GM18517 (cell line): ENCODE results near the gene PRR19.

Experiments used
- ATAC-seq: cut with Tn5 transposase; IDR thresholded peaks from one replicate; pipeline ENCODE4 v1.9.1; 2021; ENCODE audit warnings: mild to moderate bottlenecking, moderate library complexity; ENCODE audit not compliant: unreplicated experiment

Gene PRR19

DNA sequence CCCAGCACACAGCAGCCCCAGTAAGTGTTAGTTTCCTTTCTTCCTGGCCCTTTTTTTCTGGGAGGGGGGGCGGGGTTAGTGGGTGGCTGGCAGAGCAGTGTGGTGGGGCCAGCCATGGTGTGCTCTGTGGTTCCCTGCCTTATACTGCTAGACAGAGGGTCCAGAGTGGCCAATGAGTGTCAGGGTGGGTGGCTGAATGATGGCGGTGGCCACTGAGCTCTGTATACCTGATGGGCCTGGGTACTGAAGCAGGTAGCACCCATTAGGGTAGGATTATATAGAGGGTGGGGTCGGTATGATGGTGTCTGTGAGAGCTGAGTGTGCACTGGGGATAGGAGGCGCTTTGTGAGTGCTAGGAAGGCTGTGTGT lies 19.1 kb upstream of the PRR19 start:
- ATAC-seq, result no peak

DNA sequence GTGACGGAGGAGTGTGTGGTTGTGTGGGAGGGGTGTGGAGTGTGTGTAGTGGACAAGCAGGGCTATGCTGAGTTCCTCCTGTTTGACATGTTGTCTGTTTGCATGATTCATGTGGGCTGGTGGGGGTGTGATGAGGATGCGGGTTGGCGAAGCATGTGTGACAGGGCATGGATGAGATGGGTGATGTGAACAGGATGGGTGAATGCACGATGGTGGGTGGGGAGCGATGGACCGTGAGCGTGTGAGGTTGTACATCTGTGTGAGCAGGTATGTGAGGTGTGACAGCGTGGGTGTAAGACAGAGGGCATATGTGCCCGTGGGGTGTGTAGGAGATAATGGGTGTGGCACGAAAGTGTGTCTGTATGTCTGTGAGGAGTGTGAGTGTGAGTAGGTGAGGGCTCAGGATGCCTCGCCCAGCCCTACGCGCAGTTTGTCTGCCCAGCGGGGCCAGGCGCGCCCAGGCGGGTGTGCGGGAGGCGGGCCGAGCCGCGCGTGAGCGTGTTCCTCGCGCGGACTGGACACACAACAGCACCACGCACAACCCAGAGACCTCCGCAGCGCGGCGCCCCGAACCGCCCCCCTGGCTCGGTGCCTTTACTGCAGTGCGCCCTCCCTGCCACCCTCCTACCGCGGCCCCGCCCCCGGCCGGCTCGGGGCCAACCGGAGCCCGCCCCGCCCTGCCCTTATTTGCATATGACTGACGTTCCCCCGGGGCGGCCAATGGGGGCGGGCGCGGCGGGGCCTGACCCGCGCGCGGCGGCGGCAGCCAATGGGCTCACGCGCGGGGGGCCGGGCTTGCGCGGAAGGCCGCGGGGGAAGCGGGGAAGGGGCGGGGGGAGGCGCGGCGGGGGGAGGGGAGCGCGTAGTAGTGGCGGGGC lies 18.5 kb upstream of the PRR19 start:
- ATAC-seq, result peak; percentile 42

DNA sequence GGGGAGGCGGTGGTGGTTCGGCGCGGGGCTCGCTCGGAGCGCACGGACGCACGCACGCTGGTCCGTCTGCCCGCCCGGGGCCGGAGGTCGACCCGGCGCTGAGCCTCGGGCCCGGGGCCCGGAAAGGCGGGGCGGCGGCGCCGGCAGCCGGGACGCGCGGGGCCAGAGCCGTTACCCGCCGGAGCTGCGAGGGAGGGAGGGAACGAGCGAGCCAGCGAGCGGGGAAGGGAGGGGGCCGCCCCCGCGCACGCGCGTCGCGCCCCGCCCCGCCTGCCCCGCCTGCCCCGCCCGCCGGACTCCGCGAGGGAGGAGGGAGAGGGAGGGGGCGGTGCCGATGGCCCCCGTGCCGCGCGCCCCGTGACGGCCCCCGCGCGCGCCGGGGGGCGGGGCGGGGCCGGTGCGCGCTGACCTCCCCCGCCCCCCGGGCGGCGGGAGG lies 17.8 kb upstream of the PRR19 start:
- ATAC-seq, result peak; percentile 9

DNA sequence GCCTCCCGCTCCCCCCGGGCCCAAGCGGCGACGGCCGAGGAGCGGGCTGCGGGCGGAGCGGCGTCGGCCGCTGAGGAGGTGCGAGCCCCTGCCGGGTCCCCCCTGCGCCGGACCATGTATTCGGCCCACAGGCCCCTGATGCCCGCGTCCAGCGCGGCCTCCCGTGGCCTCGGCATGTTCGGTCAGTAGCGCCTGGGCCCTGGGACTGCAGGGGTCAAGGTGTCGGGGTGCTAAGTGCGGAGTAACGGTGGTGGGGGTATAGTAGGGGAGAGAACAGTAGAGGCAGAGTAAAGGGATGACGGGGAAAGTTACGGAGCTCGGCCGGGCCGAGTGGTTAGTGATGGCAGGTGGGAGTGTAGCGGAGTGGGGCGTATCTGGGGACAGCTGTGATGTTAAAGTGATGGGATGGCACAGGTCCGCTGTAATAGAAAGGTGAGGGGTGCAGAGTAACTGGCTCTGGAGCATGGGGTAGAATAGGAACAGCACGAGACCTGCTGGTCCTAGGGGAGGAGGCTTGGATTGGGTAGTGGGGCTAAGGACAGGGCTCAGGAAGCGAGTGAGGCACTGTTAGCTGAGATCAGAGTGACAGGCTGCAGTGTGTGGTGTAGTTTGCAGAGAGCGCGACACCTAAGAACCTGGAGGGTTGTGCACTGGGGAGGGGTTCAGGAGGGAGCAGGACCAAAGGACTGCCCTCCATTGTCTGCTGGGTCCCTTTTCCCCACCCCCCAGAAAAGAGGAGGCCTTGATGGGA lies 17.2 kb upstream of the PRR19 start:
- no peak for ATAC-seq

DNA sequence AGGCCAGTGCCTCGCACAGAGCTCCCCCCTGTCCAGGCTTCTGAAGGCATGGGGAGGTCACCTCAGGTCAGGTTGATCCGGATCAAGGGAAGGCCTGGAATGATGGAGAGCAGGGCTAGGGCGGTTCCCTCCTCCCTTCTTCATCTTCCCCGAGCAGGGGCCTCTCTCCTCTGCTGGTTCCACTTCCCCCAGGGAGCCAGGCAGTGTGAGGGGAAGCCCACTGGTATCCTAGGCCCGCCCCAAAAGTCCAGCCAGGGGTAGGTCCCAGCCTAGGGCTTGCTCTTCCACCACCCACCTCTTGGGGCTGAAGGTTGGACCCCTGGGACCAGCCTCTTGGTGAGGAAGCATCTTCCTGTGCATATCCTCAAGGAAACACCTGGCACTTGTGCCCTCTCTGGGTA lies 16.4 kb upstream of the PRR19 start:
- no peak for ATAC-seq

DNA sequence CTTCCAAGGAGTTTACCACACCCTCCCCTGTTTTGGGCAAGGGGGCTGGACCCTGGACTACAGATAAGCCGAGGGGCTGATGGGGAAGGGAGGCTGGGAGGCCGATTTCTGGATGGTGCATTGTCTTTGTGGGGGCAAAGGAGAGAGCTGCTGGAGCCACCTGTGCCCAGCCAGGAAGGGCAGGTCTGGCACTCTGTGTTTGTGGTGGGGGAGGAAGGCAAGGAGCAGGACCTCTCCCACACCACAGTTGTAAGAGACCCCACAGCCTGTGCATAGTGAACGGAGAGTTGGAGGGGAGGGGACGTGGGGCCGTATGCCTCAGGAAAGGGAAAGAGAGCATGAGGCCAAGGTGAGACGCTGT lies 16.0 kb upstream of the PRR19 start:
- no peak for ATAC-seq

DNA sequence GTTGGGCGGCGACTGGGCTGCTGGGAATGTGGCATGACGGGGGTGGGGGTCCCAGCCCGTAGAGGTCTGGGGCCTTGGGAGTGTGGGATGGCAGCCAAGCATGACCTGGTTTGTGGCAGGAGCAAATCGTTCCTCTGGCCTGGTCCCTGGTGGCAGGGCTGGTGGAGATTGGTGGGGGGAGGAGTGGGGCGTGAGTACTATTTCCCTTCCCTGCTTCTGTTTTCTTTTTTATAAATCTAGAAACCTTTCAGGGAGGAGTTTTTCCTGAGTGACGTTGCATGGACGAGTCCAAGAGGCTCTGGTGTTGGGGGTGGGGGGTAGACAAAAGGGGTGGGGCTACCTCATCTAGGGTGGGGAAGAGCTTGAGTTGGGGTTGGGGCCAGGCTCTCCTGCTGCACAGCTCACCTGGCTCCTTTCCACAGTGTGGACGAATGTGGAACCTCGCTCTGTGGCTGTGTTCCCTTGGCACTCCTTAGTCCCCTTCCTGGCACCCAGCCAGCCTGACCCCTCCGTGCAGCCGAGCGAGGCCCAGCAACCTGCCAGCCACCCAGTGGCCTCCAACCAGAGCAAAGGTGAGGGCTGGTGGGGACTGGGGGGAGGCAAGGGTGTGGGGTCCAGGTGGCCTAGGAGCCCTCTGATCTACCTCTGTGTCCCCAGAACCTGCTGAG lies 15.4 kb upstream of the PRR19 start:
- ATAC-seq, result no peak

DNA sequence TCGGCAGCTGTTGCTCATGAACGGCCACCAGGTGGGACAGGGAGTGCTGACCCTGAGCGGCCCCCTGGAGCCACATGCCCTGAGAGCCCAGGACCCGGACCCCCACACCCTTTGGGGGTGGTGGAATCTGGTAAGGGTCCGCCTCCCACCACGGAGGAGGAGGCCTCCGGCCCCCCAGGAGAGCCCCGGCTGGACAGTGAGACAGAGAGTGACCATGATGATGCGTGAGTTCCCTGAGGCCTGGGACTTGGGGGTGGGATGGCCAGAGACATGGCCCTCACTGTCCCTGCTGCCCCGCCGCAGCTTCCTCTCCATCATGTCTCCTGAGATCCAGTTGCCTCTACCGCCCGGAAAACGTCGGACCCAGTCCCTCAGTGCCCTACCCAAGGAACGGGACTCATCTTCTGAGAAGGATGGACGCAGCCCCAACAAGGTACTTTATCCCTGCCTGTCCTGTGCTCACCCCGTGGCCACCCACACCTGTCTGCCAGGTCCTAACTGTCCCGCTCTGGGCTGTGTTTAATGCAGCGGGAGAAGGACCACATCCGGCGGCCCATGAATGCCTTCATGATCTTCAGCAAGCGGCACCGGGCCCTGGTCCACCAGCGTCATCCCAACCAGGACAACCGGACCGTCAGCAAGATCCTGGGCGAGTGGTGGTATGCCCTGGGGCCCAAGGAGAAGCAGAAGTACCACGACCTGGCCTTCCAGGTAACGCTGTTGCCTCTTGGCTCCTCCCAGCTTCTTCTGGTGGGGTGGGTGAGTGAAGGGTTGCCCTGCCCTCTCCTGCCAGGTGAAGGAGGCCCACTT lies 14.7 kb upstream of the PRR19 start:
- ATAC-seq, result no peak

DNA sequence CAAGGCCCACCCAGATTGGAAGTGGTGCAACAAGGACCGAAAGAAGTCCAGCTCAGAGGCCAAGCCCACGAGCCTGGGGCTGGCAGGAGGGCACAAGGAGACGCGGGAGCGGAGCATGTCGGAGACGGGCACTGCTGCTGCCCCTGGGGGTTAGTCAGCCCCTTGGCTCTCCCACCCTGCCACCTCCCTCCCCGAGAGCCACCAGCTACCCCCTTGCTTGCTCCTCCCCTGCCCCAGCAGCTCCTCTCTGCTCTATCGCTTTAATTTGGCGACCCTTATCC lies 14.2 kb upstream of the PRR19 start:
- ATAC-seq, result no peak

DNA sequence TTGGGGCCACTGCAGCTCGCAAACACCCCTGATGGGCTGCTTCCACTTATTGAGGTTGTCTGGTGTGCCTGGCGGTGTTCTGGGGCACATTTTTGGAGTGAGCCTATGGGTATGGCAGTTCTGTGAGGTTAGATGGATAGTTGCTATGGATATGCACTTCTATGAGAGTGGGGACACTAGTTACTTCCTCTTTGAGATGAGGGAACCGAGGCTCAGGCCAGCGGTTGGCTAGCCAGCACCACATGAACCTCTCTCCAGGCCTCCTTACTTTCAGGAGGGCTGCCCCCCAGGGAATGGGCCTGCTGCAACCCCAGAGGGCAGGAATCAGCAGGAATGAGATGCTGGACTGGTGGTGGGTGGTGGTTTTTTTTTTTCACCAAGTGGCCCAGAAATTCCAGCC lies 13.5 kb upstream of the PRR19 start:
- ATAC-seq, result no peak

DNA sequence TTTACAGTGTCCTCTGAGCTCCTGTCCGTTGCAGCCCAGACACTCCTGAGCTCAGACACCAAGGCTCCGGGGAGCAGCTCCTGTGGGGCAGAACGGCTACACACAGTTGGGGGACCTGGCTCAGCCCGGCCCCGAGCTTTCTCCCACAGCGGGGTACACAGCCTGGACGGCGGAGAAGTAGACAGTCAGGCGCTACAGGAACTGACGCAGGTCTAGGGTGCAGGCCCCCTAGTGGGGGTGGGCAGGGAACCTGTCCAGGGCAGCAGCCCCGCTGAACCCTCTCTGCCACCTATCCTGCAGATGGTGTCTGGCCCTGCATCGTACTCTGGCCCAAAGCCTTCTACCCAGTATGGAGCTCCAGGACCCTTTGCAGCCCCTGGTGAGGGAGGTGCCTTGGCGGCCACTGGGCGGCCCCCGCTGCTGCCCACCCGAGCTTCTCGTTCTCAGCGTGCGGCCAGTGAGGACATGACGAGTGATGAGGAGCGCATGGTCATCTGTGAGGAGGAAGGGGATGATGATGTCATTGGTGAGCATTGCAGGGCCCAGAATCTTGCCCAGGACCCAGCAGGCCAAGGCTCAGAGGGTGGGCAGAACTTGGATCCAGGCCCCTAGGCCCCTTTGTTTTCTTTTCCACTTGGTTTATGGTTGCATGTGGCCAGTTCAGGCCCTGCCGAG lies 12.9 kb upstream of the PRR19 start:
- ATAC-seq, result no peak

DNA sequence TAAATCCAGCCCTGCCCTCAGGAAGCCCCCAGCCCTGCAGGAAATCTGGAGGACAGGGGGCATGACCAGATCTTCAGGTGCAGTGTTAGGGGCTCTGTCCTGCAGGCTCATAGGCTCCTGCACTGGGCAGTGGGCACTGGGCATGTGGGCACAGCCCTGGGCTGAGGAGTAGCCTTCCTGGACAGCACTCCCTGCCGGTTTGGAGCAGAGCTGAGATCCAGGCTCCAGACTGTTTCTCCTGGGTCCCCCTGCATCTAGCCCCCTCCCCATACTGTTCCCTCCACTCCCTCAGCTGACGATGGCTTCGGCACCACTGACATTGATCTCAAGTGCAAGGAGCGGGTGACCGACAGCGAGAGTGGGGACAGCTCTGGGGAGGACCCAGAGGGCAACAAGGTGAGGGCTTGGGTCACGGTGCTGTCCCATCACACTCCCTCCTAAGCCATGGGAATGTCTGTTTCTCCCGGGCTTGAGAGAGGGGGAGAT lies 12.3 kb upstream of the PRR19 start:
- no peak for ATAC-seq

DNA sequence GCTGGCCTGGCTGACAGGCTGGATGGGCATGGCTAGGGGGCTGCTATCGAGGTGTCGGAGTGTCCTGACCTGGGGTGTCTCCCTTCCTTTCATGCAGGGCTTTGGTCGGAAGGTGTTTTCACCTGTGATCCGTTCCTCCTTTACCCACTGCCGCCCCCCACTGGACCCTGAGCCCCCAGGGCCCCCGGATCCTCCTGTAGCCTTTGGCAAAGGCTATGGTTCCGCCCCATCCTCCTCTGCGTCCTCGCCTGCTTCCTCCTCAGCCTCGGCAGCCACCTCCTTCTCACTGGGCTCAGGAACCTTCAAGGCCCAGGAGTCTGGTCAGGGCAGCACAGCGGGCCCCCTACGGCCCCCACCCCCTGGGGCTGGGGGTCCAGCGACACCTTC lies 11.8 kb upstream of the PRR19 start:
- ATAC-seq, result no peak

DNA sequence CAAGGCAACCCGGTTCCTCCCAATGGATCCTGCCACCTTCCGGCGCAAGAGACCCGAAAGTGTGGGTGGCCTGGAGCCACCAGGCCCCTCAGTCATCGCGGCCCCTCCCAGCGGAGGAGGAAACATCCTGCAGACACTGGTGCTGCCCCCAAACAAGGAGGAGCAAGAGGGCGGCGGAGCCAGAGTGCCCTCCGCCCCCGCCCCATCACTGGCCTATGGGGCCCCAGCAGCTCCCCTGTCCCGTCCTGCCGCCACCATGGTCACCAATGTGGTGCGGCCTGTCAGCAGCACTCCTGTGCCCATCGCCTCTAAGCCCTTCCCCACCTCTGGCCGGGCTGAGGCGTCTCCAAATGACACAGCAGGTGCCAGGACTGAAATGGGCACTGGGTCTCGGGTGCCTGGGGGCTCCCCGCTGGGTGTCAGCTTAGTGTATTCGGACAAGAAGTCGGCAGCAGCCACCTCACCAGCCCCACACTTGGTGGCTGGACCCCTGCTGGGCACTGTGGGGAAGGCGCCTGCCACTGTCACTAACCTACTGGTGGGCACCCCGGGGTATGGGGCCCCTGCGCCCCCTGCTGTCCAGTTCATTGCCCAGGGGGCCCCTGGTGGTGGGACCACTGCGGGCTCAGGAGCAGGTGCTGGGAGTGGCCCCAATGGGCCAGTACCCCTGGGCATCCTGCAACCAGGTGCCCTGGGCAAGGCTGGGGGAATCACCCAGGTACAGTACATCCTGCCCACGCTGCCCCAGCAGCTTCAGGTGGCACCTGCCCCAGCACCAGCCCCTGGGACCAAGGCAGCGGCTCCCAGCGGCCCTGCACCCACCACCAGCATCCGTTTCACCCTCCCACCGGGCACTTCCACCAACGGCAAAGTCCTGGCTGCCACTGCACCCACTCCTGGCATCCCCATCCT lies 11.2 kb upstream of the PRR19 start:
- no peak for ATAC-seq

DNA sequence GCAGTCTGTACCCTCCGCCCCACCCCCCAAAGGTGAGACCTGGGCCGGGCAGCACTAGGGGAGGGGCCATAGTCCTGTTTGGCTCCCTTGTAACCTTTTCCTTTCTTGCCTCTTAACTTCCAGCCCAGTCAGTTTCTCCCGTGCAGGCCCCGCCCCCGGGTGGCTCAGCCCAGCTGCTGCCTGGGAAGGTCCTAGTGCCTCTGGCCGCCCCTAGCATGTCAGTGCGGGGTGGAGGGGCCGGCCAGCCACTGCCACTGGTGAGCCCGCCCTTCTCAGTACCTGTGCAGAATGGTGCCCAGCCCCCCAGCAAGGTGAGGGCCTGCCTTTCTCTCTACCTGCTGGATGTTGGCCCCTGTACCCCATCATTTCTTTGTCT lies 10.5 kb upstream of the PRR19 start:
- no peak for ATAC-seq

DNA sequence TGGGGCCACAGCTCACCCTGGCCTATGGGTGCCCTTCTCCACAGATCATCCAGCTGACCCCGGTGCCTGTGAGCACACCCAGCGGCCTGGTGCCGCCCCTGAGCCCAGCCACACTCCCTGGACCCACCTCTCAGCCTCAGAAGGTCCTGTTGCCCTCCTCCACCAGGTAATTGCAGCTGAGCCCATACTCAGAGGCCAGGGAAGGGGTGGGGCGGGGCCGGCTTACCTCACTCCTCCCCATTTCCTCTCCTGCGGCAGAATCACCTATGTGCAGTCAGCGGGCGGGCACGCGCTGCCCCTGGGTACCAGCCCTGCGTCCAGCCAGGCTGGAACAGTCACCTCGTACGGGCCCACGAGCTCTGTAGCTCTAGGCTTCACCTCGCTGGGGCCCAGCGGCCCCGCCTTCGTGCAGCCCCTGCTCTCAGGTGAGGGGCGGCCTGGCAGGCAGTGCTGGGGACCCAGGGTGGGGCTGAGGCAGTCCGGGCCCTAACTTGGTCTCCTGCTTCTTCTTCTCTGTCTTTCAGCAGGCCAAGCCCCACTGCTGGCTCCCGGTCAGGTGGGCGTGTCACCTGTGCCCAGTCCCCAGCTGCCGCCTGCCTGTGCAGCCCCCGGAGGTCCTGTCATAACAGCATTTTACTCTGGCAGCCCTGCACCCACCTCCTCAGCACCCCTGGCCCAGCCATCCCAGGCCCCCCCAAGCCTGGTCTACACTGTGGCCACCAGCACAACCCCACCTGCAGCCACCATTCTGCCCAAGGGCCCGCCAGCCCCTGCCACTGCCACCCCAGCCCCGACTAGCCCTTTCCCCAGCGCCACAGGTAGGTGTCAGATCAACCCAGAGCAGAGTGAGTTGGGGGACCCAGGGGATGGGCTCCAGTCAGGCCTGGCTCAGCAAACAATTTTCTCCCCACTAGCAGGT lies 9.6 kb upstream of the PRR19 start:
- no peak for ATAC-seq

DNA sequence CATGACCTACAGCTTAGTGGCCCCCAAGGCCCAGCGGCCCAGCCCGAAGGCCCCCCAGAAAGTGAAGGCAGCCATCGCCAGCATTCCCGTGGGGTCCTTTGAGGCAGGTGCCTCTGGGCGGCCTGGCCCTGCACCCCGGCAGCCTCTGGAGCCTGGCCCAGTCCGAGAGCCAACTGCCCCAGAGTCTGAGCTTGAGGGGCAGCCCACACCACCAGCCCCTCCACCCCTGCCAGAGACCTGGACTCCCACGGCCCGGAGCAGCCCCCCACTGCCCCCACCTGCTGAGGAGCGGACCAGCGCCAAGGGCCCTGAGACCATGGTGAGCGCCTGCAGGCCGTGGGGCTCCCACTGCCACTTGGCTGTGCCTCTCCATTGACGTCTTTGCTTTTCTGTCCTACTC lies 9.0 kb upstream of the PRR19 start:
- ATAC-seq, result no peak

DNA sequence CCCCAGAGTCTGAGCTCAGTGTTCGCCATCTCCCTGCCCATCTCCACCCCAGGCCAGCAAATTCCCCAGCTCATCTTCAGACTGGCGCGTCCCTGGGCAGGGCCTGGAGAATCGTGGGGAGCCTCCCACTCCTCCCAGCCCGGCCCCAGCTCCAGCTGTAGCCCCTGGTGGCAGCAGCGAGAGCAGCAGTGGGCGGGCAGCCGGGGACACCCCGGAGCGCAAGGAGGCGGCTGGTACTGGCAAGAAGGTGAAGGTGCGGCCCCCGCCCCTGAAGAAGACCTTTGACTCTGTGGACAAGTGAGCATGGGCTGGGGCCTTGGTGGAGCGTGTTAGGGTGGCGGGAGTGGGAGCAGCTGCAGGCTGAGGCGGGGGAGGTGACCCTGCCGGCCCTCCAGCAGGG lies 8.4 kb upstream of the PRR19 start:
- ATAC-seq, result no peak

DNA sequence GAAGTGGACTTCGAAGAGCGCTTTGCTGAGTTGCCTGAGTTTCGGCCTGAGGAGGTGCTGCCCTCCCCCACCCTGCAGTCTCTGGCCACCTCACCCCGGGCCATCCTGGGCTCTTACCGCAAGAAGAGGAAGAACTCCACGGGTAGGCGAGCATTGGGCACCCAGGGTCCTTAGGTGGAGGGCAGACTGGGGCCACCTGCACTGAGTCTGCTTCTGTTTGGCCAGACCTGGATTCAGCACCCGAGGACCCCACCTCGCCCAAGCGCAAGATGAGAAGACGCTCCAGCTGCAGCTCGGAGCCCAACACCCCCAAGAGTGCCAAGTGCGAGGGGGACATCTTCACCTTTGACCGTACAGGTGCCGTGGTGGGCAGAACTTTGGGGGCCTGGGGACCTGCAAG lies 8.0 kb upstream of the PRR19 start:
- ATAC-seq, result no peak
